Colonic mucosa (tissue), 4 donors: ENCODE data around the gene RAD51B. TPM values are rescaled to one million over a fixed set of nuclear protein-coding genes. Genes with fewer than 3 reads are reported as not detected.
A peak's percentile ranks its signal among the peaks of the same experiment; 100 is the strongest.
"Not testable (repeated sequence)": the region's sequence is repeated elsewhere in the genome, so short reads cannot be mapped to it uniquely, and the experiment has no call there.

Experiments used
- DNase-seq: peaks from one replicate; pipeline ENCODE4 v3.0.0-alpha.2; 2020
- H3K27ac ChIP-seq: fragments of 200-600 bp; one replicate; pipeline ENCODE4 v1.8.0; 2021
- H3K27me3 ChIP-seq: fragments of 200-600 bp; one replicate; pipeline ENCODE4 v1.8.0; 2021
- H3K36me3 ChIP-seq: fragments of 200-600 bp; one replicate; pipeline ENCODE4 v1.8.0; 2021
- H3K4me1 ChIP-seq: fragments of 200-600 bp; one replicate; pipeline ENCODE4 v1.8.0; 2021; ENCODE audit warnings: mild to moderate bottlenecking
- H3K4me3 ChIP-seq: fragments of 200-600 bp; one replicate; pipeline ENCODE4 v1.8.0; 2021
- H3K9ac ChIP-seq, 2 donors: one replicate each; pipeline ENCODE4 v1.7.0; 2013; ENCODE audit warnings: control low read depth in 2 of 2, low read depth in 2 of 2, low read length in 2 of 2
- H3K9me3 ChIP-seq: fragments of 200-600 bp; one replicate; pipeline ENCODE4 v1.8.0; 2021
- CTCF ChIP-seq: fragments of 200-600 bp; IDR thresholded peaks from one replicate; pipeline ENCODE4 v1.8.0; 2022; ENCODE audit warnings: antibody characterized with exemption, mild to moderate bottlenecking
- intact Hi-C: fragments of 100-400 bp; cut with DNase I; formaldehyde crosslinking; loops from one replicate; pipeline ENCODE4 v1.14.1; 2022
- total RNA-seq, 2 donors: library from RNA; stranded (reverse); fragmentation: NEBNext Ultra II Directional in 1 of 2; extraction: Animal tissue kit (Norgen Biotek cat#: 25700) in 1 of 2; gene quantifications; one replicate each; pipeline ENCODE4 v1.2.1, GENCODE V29; 2021
- donor health status: healthy.
- donor health status: DM: no; HTN: no; CAD: no.
- donor health status: DM: no; HTN: no; CAD: no.

The RAD51B gene
- total RNA-seq, 2 donors from 2014 or later, result 12.7 to 22.0 TPM

- no peaks in the 10 kb centered on the region for H3K4me1 ChIP-seq
- no peak for DNase-seq
- H3K9ac ChIP-seq, result no peak overlapping the region
- intact Hi-C loops, result loop anchor here (10.0 kb wide), 1 partner anchor 46 kb away; no protein-coding TSS in a partner anchor
- no peaks in the 10 kb centered on the region for H3K27me3 ChIP-seq
- H3K9me3 ChIP-seq, result no peaks in the 10 kb centered on the region
- H3K36me3 ChIP-seq, result no peaks in the 10 kb centered on the region
- H3K27ac ChIP-seq, result no peak overlapping the region
- H3K4me3 ChIP-seq, result no peak overlapping the region
- TF ChIP-seq CTCF, result no peak
These were observed 481.6 kb downstream of the RAD51B start for GRCh38 chr14:68301219-68301618.

GRCh38 chr14:68302938-68303337 is 483.4 kb downstream of the RAD51B start:
- intact Hi-C loops, result loop anchor here (10.0 kb wide), 1 partner anchor 48 kb away; no protein-coding TSS in a partner anchor
- not testable (repeated sequence) for H3K27ac ChIP-seq, H3K9me3 ChIP-seq, H3K27me3 ChIP-seq, H3K36me3 ChIP-seq, H3K9ac ChIP-seq, DNase-seq, H3K4me3 ChIP-seq, H3K4me1 ChIP-seq

GRCh38 chr14:68305738-68306137 is 486.2 kb downstream of the RAD51B start:
- no peak for TF ChIP-seq CTCF
- DNase-seq, result no peak
- Histone ChIP-seq H3K27me3 (no peaks in the 10 kb centered on the region), H3K4me3 (no peak overlapping the region), H3K9ac (no peak overlapping the region), H3K9me3 (no peaks in the 10 kb centered on the region), H3K36me3 (no peaks in the 10 kb centered on the region), H3K27ac (peak overlapping the region; percentile 56), H3K4me1 (peaks cover 3% of the 10 kb centered on the region)
- intact Hi-C loops, result loop anchor here (10.0 kb wide), 1 partner anchor 51 kb away; no protein-coding TSS in a partner anchor

GRCh38 chr14:68306265-68306933 is 486.8 kb downstream of the RAD51B start:
- Histone ChIP-seq H3K4me1 (peaks cover 3% of the 10 kb centered on the region), H3K9ac (peak overlapping the region in 1 of 2 donors; percentile 43), H3K4me3 (no peak overlapping the region), H3K27me3 (no peaks in the 10 kb centered on the region), H3K9me3 (no peaks in the 10 kb centered on the region), H3K27ac (peak overlapping the region; percentile 56), H3K36me3 (no peaks in the 10 kb centered on the region)
- intact Hi-C loops, result loop anchor here (10.0 kb wide), 1 partner anchor 52 kb away; no protein-coding TSS in a partner anchor
- TF ChIP-seq CTCF, result no peak
- no peak for DNase-seq

- H3K27ac ChIP-seq, result peak overlapping the region; percentile 56
- peak overlapping the region in 1 of 2 donors; percentile 43 for H3K9ac ChIP-seq
- peaks cover 3% of the 10 kb centered on the region for H3K4me1 ChIP-seq
- no peak overlapping the region for H3K4me3 ChIP-seq
- TF ChIP-seq CTCF, result no peak
- DNase-seq, result peak; percentile 74
- no peaks in the 10 kb centered on the region for H3K27me3 ChIP-seq
- H3K36me3 ChIP-seq, result no peaks in the 10 kb centered on the region
- intact Hi-C loops, result loop anchor here (10.0 kb wide), 1 partner anchor 52 kb away; no protein-coding TSS in a partner anchor
- no peaks in the 10 kb centered on the region for H3K9me3 ChIP-seq
These were observed 487.6 kb downstream of the RAD51B start for GRCh38 chr14:68306934-68307789.
